ENCODE measurements around the gene PCAT7.
"Not testable (repeated sequence)": the region's sequence is repeated elsewhere in the genome, so short reads cannot be mapped to it uniquely, and the experiment has no call there.

The PCAT7 gene

GRCh38 chr9:94557376-94557775, 2.5 kb downstream of the PCAT7 start:
- POLR2A ChIA-PET (ENCODE audit: low non-redundant PET) = no interaction called here
- no peak for TF ChIP-seq CTCF (conservative IDR thresholded peaks at IDR 0.05; ENCODE audit: low read depth)
- DNase-seq (ENCODE audit: low spot score) = no peak
- CTCF ChIA-PET = interaction anchor here (0.6 kb wide), 1 partner anchor 188 kb away, joined by 3 read pairs; no protein-coding TSS in a partner anchor
- H3K27ac ChIP-seq = no peak overlapping the region

GRCh38 chr9:94560237-94560636, 5.4 kb downstream of the PCAT7 start:
- no peak for DNase-seq (ENCODE audit: low spot score)
- POLR2A ChIA-PET (ENCODE audit: low non-redundant PET) = no interaction called here
- CTCF ChIA-PET = no interaction called here
- no peak overlapping the region for H3K27ac ChIP-seq
- no peak for TF ChIP-seq CTCF (conservative IDR thresholded peaks at IDR 0.05; ENCODE audit: low read depth)

GRCh38 chr9:94563548-94563947, 8.7 kb downstream of the PCAT7 start:
- POLR2A ChIA-PET (ENCODE audit: low non-redundant PET) = no interaction called here
- no peak overlapping the region for H3K27ac ChIP-seq
- CTCF ChIA-PET = no interaction called here
- DNase-seq (ENCODE audit: low spot score) = no peak
- TF ChIP-seq CTCF (conservative IDR thresholded peaks at IDR 0.05; ENCODE audit: low read depth) = no peak

- CTCF ChIA-PET; H3K27ac ChIP-seq; POLR2A ChIA-PET (ENCODE audit: low non-redundant PET); DNase-seq (ENCODE audit: low spot score): not testable (repeated sequence)
Observed at GRCh38 chr9:94564279-94564678, 9.4 kb downstream of the PCAT7 start.

GRCh38 chr9:94566550-94566949, 11.7 kb downstream of the PCAT7 start:
- POLR2A ChIA-PET (ENCODE audit: low non-redundant PET) = no interaction called here
- CTCF ChIA-PET = no interaction called here

GRCh38 chr9:94567271-94567670, 12.4 kb downstream of the PCAT7 start:
- ChIA-PET POLR2A (ENCODE audit: low non-redundant PET) (no interaction called here), CTCF (no interaction called here)
- no peak for TF ChIP-seq CTCF (conservative IDR thresholded peaks at IDR 0.05; ENCODE audit: low read depth)
- H3K27ac ChIP-seq = no peak overlapping the region
- no peak for DNase-seq (ENCODE audit: low spot score)

More at GRCh38 chr9:94566550-94566949, 11.7 kb downstream of the PCAT7 start:
- no peak overlapping the region for H3K27ac ChIP-seq
- DNase-seq (ENCODE audit: low spot score) = no peak
- TF ChIP-seq CTCF (conservative IDR thresholded peaks at IDR 0.05; ENCODE audit: low read depth) = no peak

- H3K27ac ChIP-seq = no peak overlapping the region
- CTCF ChIA-PET = interaction anchor here (0.7 kb wide), 1 partner anchor 1577 kb away, joined by 5 read pairs; no protein-coding TSS in a partner anchor
- no peak for TF ChIP-seq CTCF (conservative IDR thresholded peaks at IDR 0.05; ENCODE audit: low read depth)
- POLR2A ChIA-PET (ENCODE audit: low non-redundant PET) = no interaction called here
- DNase-seq (ENCODE audit: low spot score) = no peak
Observed at GRCh38 chr9:94568250-94568889, 13.5 kb downstream of the PCAT7 start.
